T-helper 22 cell (primary cell): ENCODE measurements around the gene ATP9B.

Experiments
- DNase-seq: peaks from one replicate; pipeline ENCODE4 v3.0.0-alpha.2; 2020; ENCODE audit warnings: low read depth

Gene ATP9B

DNA sequence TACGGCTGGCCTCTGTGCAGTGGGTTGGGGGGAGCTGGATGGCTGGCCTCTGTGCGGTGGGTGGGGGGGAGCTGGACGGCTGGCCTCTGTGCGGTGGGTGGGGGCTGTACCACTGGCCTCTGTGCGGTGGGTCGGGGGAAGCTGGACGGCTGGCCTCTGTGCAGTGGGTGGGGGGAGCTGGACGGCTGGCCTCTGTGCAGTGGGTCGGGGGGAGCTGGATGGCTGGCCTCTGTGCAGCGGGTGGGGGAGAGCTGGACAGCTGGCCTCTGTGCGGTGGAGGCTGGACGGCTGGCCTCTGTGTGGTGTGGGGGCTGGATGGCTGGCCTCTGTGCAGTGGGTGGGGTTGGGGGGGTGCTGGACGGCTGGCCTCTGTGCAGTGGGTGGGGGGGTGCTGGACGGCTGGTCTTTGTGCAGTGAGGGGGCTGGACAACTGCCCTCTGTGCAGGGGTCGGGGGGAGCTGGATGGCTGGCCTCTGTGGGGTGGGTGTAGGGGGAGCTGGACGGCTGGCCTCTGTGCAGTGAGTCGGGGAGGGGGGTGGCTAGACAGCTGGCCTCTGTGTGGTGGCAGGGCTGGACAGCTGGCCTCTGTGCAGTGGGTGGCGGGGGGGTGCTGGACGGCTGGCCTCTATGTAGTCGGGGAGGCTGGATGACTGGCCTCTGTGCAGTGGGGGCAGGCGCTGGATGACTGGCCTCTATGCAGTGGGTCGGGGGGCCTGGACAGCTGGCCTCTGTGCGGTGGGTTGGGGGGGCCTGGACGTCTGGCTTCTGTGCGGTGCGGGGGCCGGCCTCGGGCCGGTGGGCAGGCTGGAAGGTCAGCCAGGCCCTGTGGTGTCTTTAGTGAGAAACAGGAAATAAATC is 358.4 kb downstream of the ATP9B start:
- no peak for DNase-seq
